ENCODE results near the gene DEXI.
"Not testable (repeated sequence)": the region's sequence is repeated elsewhere in the genome, so short reads cannot be mapped to it uniquely, and the experiment has no call there.

The DEXI gene

GRCh38 chr16:10967986-10968385 is 25.7 kb upstream of the DEXI start:
- DNase-seq, result no peak

DNA sequence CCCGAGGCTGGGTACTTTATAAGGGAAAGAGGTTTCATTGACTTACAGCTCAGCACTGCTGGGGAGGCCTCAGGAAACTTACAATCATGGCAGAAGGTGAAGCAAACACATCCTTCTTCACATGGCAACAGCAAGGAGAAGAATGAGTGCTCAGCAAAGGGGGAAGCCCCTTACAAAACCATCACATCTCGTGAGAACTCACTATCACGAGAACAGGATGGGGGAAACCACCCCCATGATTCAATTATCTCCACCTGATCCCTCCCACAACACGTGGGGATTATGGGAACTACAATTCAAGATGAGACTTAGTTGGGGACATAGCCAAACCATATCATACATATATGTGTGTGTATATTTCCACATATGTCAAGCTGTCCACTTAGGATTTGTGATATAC is 24.3 kb upstream of the DEXI start:
- not testable (repeated sequence) for DNase-seq

- DNase-seq, result no peak
These were observed 23.9 kb upstream of the DEXI start for GRCh38 chr16:10966129-10966528.

DNA sequence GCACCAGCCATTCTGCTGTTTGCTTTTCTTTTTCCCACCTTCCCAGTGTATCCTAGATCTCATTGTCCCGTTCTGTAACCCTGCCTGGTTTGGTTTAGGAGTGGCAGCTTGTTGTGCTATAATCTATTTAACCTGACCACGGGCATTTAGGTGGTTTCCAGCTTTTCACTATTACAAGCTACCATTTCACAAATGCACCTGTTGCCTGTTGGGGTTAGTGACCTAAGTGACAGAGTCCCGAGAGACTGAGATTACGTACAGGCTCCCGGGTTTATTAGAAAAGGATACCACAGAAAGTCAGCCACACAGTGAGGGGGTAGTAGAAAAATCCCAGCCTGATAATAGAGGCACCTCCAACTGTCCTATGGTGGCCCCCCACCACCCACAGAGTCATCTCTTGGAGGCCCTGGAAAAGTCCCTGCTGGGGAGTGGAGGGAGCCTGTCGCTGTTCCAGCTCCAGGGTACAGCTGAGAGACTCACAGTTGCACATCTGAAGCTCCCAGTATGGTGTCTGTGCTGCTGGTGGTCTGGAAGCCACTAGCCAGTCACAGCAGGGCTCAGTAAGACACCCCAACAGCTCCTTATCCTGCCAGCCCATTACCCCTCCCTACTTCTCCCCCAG is 23.3 kb upstream of the DEXI start:
- no peak for DNase-seq

DNA sequence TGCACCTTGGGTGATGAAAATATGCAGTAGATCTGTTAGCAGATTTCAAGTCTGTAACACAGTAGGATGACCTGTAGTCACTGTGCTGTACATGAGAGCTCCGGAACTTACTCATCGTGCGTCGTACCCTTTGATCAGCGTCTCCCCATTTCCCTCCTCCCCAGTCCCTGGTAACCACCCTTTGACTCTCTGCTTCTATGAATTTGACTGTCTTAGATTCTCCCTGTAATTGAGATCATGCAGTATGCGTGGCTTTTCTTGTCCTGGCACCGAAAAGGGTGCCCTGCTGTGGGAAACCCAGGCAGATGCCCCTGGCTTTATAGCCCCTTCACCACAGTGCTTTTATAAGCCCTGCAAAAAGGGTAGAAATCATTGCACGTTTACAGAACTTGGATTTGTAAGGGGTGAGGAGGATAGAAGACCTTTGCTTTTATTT is 22.6 kb upstream of the DEXI start:
- DNase-seq, result no peak

DNA sequence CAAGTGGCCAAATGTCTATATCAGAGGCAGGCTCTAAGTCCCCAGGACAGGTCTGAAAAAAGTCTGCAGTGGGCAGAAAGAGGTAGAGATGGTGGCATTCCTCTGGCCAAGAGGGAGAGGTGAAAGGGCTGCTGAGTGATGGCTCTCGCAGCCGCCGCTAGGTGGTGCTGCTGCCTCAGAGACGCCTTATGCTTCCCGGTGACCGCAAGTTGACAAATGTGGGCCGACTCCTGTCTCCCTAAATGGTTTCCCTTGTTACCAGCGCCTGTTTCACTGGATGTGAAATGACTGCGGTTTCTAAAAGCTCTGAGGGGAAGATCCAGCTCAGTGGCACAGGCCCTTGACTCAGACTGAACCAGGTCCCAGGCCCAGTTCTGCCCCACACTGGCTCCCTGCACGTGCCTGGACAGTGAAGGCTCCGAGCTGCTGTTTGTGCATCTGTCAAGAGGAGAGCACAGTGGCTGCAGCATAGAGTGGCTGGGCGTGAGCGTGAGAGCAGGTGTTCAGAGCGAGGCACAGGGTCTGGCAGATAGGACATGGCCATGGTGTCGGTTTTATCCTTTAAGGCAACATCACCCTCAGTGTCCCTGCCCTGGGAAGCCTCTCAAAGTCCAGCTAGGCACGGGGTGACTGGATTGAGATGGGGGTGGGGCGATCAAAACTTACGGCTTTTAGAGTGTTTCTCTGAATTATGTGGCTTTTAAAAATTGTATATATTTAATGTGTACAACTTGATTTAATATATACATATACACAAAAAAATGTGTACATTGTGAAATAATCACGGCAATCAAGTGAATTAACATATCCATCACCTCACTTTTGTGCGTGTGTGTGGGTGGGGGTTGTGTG is 22.0 kb upstream of the DEXI start:
- DNase-seq, result no peak

- DNase-seq, result no peak
These were observed 19.0 kb upstream of the DEXI start for GRCh38 chr16:10961231-10961630.

GRCh38 chr16:10959161-10959560 is 16.9 kb upstream of the DEXI start:
- no peak for DNase-seq

GRCh38 chr16:10957771-10958482 is 15.7 kb upstream of the DEXI start:
- no peak for DNase-seq

DNA sequence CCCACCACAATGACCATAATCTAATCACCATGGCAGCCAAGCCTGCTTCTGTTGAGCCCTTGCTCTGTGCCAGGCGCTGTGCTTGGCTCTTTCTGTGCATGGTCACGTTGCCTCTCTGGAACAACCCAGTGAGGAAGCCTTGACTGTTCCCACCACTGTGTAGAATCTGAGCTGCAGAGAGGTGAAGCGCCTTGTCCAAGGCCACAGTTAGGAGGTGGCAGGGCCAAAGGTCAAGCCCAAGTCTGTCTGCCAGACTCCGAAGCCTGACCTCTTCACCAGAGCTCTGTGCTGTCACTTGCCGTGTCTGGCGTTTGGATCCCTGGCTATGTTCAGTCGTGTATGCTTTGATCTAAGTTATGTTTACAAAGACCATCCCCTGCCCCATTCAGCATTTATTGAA is 12.6 kb upstream of the DEXI start:
- DNase-seq, result no peak

DNA sequence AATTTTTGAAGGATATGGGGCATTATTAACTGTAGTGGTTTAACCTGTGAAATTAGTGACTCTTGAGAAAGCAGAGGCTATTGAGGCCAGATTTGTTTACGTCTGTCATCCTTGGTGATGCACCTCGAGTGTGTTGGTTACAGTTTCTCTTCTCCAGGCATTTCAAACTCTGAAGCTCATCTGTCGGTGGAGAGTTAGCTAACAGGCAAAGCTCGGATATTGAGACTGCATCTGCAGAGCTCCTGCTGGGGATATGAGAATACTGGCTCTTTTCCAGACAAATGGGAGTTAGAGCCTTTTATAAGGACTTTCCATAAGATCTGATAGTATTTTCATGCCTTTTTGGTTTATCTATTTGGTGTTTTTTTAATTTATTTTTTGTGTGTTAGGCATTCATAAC is 8.8 kb upstream of the DEXI start:
- DNase-seq, result no peak

DNA sequence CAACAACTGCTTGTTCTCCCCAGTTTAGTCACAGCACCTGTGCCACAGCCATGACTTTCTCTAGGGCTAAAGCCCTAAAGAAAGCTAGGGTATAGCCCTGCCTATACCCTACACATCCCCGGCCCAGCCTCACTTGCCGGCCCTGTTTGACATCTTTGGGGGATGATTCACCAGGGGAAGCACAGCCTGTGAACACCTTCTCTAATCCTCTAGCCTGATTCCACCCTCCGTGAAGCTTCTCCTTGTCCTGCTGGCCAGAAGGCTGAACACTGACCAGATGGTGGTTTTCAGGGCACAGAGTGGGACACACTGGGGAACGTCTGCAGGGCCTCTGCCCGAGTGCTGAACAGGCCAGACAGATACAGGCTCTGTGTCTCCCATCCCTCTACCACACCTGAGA is 8.1 kb upstream of the DEXI start:
- DNase-seq, result no peak

- DNase-seq, result no peak
These were observed 7.2 kb upstream of the DEXI start for GRCh38 chr16:10949424-10949970.

- DNase-seq, result no peak
These were observed 5.0 kb upstream of the DEXI start for GRCh38 chr16:10947211-10947787.

- no peak for DNase-seq
These were observed 4.0 kb upstream of the DEXI start for GRCh38 chr16:10946308-10946707.

- DNase-seq, result no peak
These were observed 3.0 kb upstream of the DEXI start for GRCh38 chr16:10945065-10945787.

- DNase-seq, result peak; percentile 84
These were observed 2.2 kb upstream of the DEXI start, which contains the start of gene CLEC16A for GRCh38 chr16:10944249-10945064. Gene CLEC16A, plus strand, starts transcription at chr16:10944564. Its CDS starts 154 bp downstream, at chr16:10944718.

- DNase-seq, result no peak
These were observed 741 bp upstream of the DEXI start for GRCh38 chr16:10943064-10943353.

DNA sequence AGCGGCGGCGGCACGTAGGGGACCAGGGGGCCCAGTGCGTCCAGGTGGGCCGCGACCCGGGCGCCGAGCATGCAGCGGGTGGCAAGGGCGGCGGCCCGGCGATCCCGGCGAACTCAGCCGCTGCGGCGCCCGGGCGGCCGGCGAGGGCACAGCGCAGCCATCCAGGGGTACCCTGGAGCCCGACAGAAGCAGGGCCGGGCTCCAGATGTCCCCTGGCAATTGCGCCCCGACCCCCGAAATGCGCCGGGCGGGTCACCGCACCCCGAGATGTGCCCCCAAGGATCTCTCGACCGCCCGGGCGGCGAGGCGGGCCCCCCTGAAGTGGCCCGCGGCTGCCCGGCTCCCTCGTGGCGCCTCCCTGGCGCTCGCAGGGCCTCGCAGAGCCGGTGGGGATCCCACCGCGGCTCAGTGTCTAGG is 325 bp downstream of the DEXI start:
- DNase-seq, result not testable (repeated sequence)

GRCh38 chr16:10941127-10941933 is 938 bp downstream of the DEXI start:
- DNase-seq, result no peak

Data from cortex of kidney (tissue), 1 donor.